ENCODE measurements around the gene E2F4.

DNA sequence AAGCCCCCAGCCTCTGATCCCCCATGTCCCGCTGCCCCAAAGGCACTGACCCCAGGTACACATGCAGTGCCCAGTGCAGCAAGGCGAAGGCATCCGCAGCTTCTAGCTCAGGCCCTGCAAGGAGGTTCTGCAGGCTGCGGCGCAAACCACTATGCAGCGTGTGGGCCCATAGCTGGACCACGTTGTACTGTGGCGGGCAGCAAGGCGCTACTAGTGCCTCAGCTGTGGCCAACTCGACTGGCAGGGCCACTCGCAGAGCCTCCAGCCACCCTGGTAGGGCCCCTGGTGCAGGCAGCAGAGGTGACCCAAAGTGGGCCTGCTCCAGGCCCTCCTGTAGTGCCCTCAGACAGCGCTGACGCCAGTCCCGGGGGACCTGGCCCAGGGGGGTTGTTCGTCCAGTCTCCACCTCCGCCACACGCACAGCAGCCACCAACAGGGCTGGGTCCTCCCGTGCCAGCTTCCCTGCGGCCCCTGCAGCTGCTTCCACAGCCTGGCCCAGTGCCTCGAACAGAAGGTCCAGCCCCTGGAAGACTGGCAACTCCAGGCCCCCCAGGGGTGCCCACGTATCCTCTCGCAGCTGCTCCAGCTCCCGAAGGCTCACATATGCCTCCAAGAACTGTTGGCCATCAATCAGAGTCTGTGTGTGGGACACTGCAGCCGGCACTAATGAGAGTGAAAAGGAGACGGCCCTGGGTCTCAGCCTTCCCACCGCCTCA, 4.6 kb upstream of the E2F4 start:
- TF ChIP-seq, protein P1, sequence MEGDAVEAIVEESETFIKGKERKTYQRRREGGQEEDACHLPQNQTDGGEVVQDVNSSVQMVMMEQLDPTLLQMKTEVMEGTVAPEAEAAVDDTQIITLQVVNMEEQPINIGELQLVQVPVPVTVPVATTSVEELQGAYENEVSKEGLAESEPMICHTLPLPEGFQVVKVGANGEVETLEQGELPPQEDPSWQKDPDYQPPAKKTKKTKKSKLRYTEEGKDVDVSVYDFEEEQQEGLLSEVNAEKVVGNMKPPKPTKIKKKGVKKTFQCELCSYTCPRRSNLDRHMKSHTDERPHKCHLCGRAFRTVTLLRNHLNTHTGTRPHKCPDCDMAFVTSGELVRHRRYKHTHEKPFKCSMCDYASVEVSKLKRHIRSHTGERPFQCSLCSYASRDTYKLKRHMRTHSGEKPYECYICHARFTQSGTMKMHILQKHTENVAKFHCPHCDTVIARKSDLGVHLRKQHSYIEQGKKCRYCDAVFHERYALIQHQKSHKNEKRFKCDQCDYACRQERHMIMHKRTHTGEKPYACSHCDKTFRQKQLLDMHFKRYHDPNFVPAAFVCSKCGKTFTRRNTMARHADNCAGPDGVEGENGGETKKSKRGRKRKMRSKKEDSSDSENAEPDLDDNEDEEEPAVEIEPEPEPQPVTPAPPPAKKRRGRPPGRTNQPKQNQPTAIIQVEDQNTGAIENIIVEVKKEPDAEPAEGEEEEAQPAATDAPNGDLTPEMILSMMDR (conservative IDR thresholded peaks at IDR 0.05): no peak
- no peak for TF ChIP-seq ZFX (IDR thresholded peaks at IDR 0.05)
